ENCODE results near the gene EXOC4. TPM values are rescaled to one million over a fixed set of nuclear protein-coding genes. Genes with fewer than 3 reads are reported as not detected.

EXOC4 gene
- total and polyA plus RNA-seq, 2 of the 13 experiments (the other 11 are each of a cell fraction or from before 2014, with no cell fraction given): 22.5 to 39.0 TPM

- Histone ChIP-seq H3K4me3 (replicated peaks in 1 of 3; ENCODE audit: insufficient read depth in 1 of 3, low read depth in 2 of 3, low read length in 3 of 3) (no peak overlapping the region), H3K4me2 (ENCODE audit: low read depth, low read length) (no peak overlapping the region), H3K36me3 (replicated peaks in 1 of 2; ENCODE audit: control insufficient read depth in 1 of 2, insufficient read depth in 2 of 2, low read length in 2 of 2) (no peaks in the 10 kb centered on the region), H3K27ac (ENCODE audit: extremely low read length, insufficient read depth, low read length) (no peak overlapping the region), H3K9ac (ENCODE audit: insufficient read depth, low read depth, low read length) (no peak overlapping the region), H4K20me1 (ENCODE audit: insufficient read depth, low read length) (no peaks in the 10 kb centered on the region; the same call in 1 of the 2 replicates), H3K27me3 (ENCODE audit: control insufficient read depth in 1 of 2, insufficient read depth in 2 of 2, low read length in 2 of 2) (no peaks in the 10 kb centered on the region), H3K79me2 (ENCODE audit: insufficient read depth, low read length) (no peaks in the 10 kb centered on the region), H3K4me1 (ENCODE audit: insufficient read depth, low read length) (no peaks in the 10 kb centered on the region), H2AFZ (ENCODE audit: low read length) (no peak overlapping the region), H3K9me3 (ENCODE audit: low read length) (no peaks in the 10 kb centered on the region)
- ChIA-PET CTCF (ENCODE audit: low intra/inter-chr PET ratio, low total read pairs) (no interaction called here), POLR2A (no interaction called here)
- WGBS (ENCODE audit: low lambda C conversion rate): 96% methylated on average over 4 of the region's 4 CpGs
- intact Hi-C loops (cut with micrococcal nuclease; ENCODE audit: unreplicated experiment) (no loop called here), in situ Hi-C loops (cut with HindIII; ENCODE audit: extremely low pct_ligation_motif_present, low pct_unique_long_range_greater_than_20kb) (no loop called here)
- no peak for TF ChIP-seq ZNF326 (CRISPR knock-in tag; IDR thresholded peaks at IDR 0.05; ENCODE audit: borderline replicate concordance)
- no peak for TF ChIP-seq ZNF639 (CRISPR knock-in tag; conservative IDR thresholded peaks at IDR 0.05)
- no peak for TF ChIP-seq IKZF4 (CRISPR knock-in tag; IDR thresholded peaks at IDR 0.05; ENCODE audit: borderline replicate concordance, low read depth, not compliant biosample characterization)
- TF ChIP-seq IRF9 (CRISPR knock-in tag; IDR thresholded peaks at IDR 0.05; ENCODE audit: borderline replicate concordance): no peak
- TF ChIP-seq PPARG (CRISPR knock-in tag; conservative IDR thresholded peaks at IDR 0.05): no peak
- no peak for TF ChIP-seq ZNF577 (CRISPR knock-in tag; IDR thresholded peaks at IDR 0.05; ENCODE audit: borderline replicate concordance, low read depth)
- no peak for TF ChIP-seq ZNF280D (CRISPR knock-in tag; IDR thresholded peaks at IDR 0.05)
- no peak for TF ChIP-seq ZBTB34 (CRISPR knock-in tag; IDR thresholded peaks at IDR 0.05)
- no peak for TF ChIP-seq IRX3 (CRISPR knock-in tag; IDR thresholded peaks at IDR 0.05; ENCODE audit: borderline replicate concordance, low read depth)
- no peak for TF ChIP-seq KDM2A (CRISPR knock-in tag; IDR thresholded peaks at IDR 0.05; ENCODE audit: borderline replicate concordance, low read depth)
- no peak for TF ChIP-seq FOSL2 (CRISPR knock-in tag; IDR thresholded peaks at IDR 0.05)
- TF ChIP-seq ZNF580 (CRISPR knock-in tag; IDR thresholded peaks at IDR 0.05; ENCODE audit: borderline replicate concordance, low read depth): no peak
- ATAC-seq: no peak
- BruUV-seq (replicated peaks): no TSS peak
- no peak for FAIRE-seq
- DNase-seq (ENCODE audit: low spot score): no peak
Measured at GRCh38 chr7:133575726-133576440, 323.0 kb downstream of the EXOC4 start.

Data from HepG2 (cell line).